Measurements from ENCODE around the gene ATP11B.

The ATP11B gene

DNA sequence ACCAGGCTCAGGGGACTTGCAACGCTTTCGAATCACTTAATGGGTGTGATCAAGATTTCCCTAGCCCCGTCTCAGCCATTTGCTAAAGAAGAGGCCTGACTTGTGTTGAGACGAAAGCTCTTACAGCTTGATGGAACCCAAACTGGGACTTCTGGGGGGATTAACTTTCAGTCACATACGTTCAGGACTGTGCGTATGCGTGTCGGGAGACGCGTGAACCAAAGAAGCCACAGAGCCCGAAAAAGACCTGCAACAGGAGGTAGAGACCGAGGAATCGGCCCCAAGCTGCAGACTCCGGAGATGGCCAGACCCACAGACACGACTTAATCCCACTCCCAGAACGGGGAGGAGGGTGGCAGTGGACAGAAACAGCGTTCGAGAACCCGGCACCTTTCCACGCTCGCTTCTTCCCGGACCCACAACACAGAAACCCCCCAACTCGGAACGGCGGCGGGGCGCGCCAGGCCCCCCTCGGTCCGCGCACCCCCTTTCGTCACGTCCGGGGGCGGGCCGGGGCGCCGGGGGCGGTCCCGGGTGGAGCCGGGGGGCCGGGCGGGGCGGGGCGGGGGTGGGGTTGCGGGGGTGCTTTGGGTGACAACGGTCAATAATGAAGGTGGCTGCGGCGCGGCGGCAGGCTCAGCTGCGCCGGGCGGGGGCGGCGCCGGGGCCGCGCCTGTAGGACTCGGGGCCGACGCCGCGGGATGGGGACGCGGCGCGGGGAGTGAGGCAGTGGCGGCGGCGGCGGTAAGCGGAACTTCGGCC is at the start of gene ATP11B:
TSS of gene ATP11B (plus strand) at position 604 of the 762 bp plus-strand sequence. CDS start 256 bp downstream, outside the sequence.
- Histone ChIP-seq H3K4me1 (ENCODE audit: low read depth, poor library complexity, severe bottlenecking) (peaks cover 32% of the 10 kb centered on the region), H4K20me1 (ENCODE audit: insufficient read depth) (no peaks in the 10 kb centered on the region), H3K27me3 (ENCODE audit: insufficient read depth, low read depth) (no peaks in the 10 kb centered on the region), H3K4me3 (IDR thresholded peaks at IDR 0.05; ENCODE audit: insufficient read depth, low read depth, low read length) (peak within 1 kb of the TSS; percentile 99), H2AFZ (ENCODE audit: low read depth) (peak within 1 kb of the TSS; percentile 93), H3K9ac (peak within 1 kb of the TSS; percentile 80), H3K27ac (peak within 1 kb of the TSS; percentile 79), H3K79me2 (ENCODE audit: insufficient read depth, low read depth) (peaks cover 43% of the 10 kb centered on the region), H3K4me2 (peak within 1 kb of the TSS; percentile 94), H3K36me3 (ENCODE audit: insufficient read depth) (no peaks in the 10 kb centered on the region)
- TF ChIP-seq CTCF (conservative IDR thresholded peaks at IDR 0.05; ENCODE audit: low read depth, low read length), result no peak

DNA sequence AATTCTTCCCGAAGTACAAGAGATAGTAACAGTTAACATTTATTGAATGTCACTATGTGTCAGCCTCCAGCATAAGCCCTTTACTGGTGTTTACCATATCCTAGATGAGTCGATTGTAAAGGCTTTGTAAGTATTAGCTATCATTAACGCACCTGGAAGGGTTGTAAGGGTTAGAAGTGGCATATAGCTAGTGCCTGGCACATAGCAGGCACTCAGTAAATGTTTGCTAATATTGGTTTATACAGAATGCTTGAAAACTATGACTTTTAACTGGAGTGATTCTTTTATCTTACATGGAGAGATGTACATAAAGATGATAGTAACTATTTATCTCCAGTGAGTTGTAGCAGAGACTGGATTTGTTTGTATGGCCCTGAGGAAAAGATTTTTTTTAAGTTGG is 46.3 kb upstream of the ATP11B start:
- Histone ChIP-seq H3K79me2 (ENCODE audit: insufficient read depth, low read depth) (no peaks in the 10 kb centered on the region), H3K4me1 (ENCODE audit: low read depth, poor library complexity, severe bottlenecking) (no peaks in the 10 kb centered on the region), H3K27ac (no peak overlapping the region)

DNA sequence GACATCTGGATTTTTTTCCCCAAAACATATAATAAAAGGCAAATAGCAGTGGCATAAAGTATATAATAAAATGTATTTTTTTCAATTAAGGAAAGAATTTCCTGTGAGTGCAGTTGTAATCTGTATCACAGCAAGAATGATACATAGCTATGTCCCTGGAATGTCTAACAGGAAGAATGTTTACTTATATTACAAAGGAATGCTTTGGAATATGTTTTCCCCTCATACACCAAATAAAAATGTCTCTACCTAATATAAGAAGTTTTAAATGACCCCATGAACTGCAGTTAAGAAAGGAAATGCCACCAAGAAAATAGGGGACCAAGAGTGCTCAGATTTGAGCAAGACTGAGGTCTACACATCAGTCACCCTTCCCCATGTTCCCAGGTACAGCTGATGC is 38.0 kb upstream of the ATP11B start:
- no peak overlapping the region for H3K4me3 ChIP-seq (IDR thresholded peaks at IDR 0.05; ENCODE audit: insufficient read depth, low read depth, low read length)
- no peak overlapping the region for H3K27ac ChIP-seq
- no peak overlapping the region for H3K9ac ChIP-seq
- no peaks in the 10 kb centered on the region for H3K36me3 ChIP-seq (ENCODE audit: insufficient read depth)
- H3K27me3 ChIP-seq (ENCODE audit: insufficient read depth, low read depth), result no peaks in the 10 kb centered on the region
- H3K79me2 ChIP-seq (ENCODE audit: insufficient read depth, low read depth), result no peaks in the 10 kb centered on the region
- no peaks in the 10 kb centered on the region for H3K4me1 ChIP-seq (ENCODE audit: low read depth, poor library complexity, severe bottlenecking)
- H3K4me2 ChIP-seq, result no peak overlapping the region
- H2AFZ ChIP-seq (ENCODE audit: low read depth), result no peak overlapping the region
- no peak for TF ChIP-seq CTCF (conservative IDR thresholded peaks at IDR 0.05; ENCODE audit: low read depth, low read length)
- H4K20me1 ChIP-seq (ENCODE audit: insufficient read depth), result no peaks in the 10 kb centered on the region

More for the DNA sequence above, 46.3 kb upstream of the ATP11B start:
- no peak overlapping the region for H3K4me3 ChIP-seq (IDR thresholded peaks at IDR 0.05; ENCODE audit: insufficient read depth, low read depth, low read length)
- H2AFZ ChIP-seq (ENCODE audit: low read depth), result no peak overlapping the region
- H4K20me1 ChIP-seq (ENCODE audit: insufficient read depth), result no peaks in the 10 kb centered on the region
- no peak for TF ChIP-seq CTCF (conservative IDR thresholded peaks at IDR 0.05; ENCODE audit: low read depth, low read length)
- H3K4me2 ChIP-seq, result no peak overlapping the region
- H3K36me3 ChIP-seq (ENCODE audit: insufficient read depth), result no peaks in the 10 kb centered on the region
- no peaks in the 10 kb centered on the region for H3K27me3 ChIP-seq (ENCODE audit: insufficient read depth, low read depth)
- H3K9ac ChIP-seq, result no peak overlapping the region

DNA sequence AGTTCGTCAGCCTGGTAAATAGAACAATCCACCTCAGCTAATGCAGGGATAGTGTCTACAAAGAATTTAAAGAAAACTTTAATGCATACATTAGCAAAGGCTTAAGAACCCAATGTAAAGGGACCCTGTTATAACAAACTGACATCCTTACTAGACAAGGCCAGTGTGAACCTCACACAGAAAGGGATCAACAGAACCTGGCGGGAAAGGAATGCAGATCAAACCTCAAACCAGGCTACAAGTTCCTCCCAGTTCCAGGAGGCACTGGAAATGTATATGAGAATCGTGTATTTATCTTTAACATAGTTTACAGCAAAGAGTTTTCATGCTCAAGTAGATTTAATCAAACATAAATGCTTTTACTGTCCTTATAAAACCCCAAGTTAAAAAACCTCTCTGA is 37.6 kb upstream of the ATP11B start:
- no peak overlapping the region for H3K4me2 ChIP-seq

More for the DNA sequence above, 37.6 kb upstream of the ATP11B start:
- H3K79me2 ChIP-seq (ENCODE audit: insufficient read depth, low read depth), result no peaks in the 10 kb centered on the region
- no peaks in the 10 kb centered on the region for H3K36me3 ChIP-seq (ENCODE audit: insufficient read depth)
- H3K9ac ChIP-seq, result no peak overlapping the region
- no peak for TF ChIP-seq CTCF (conservative IDR thresholded peaks at IDR 0.05; ENCODE audit: low read depth, low read length)
- H3K4me3 ChIP-seq (IDR thresholded peaks at IDR 0.05; ENCODE audit: insufficient read depth, low read depth, low read length), result no peak overlapping the region
- H3K27me3 ChIP-seq (ENCODE audit: insufficient read depth, low read depth), result no peaks in the 10 kb centered on the region
- H4K20me1 ChIP-seq (ENCODE audit: insufficient read depth), result no peaks in the 10 kb centered on the region
- H3K27ac ChIP-seq, result no peak overlapping the region
- no peaks in the 10 kb centered on the region for H3K4me1 ChIP-seq (ENCODE audit: low read depth, poor library complexity, severe bottlenecking)
- no peak overlapping the region for H2AFZ ChIP-seq (ENCODE audit: low read depth)
